Naive thymus-derived CD8-positive, alpha-beta T cell (primary cell): Measurements from ENCODE around the gene NFYB. TPM values are rescaled to one million over a fixed set of nuclear protein-coding genes. Genes with fewer than 3 reads are reported as not detected.
"Not testable (repeated sequence)": the region's sequence is repeated elsewhere in the genome, so short reads cannot be mapped to it uniquely, and the experiment has no call there.

ENCODE experiments used
- ATAC-seq, 2 donors: fragments of 150-1000 bp; cut with Tn5 transposase in 1 of 2; sonication (Bioruptor Pico), chemical (Tn5 transposase) in 1 of 2; 1 replicate in 1 of 2; 2 replicates in 1 of 2; pipeline ENCODE4 v1.10.0; 2021; ENCODE audit warnings: mild to moderate bottlenecking in 2 of 2, moderate library complexity in 2 of 2
- POLR2A ChIA-PET: fragments of 350-600 bp; sonication (Branson Sonifier 250); formaldehyde crosslinking; loops from one replicate; lab custom pipeline; 2021; ENCODE audit warnings: antibody characterized with exemption; lab: Charles Lee
- DNase-seq, 10 donors: peaks; one replicate each; pipeline versions ENCODE4 v3.0.0 to v3.0.0-alpha.2; 2020 to 2022
- H3K27ac Mint-ChIP-seq, 10 donors: one replicate each; pipeline ENCODE4 v1.8.0; 2020 to 2022; ENCODE audit warnings: mild to moderate bottlenecking in 10 of 10, mixed read lengths in 10 of 10, moderate library complexity in 4 of 10, inconsistent platforms in 1 of 10
- H3K27me3 Mint-ChIP-seq, 5 donors: one replicate each; pipeline ENCODE4 v1.8.0; 2021 to 2022; ENCODE audit warnings: mixed read lengths in 5 of 5
- H3K36me3 Mint-ChIP-seq, 3 donors: one replicate each; pipeline ENCODE4 v1.8.0; 2020 to 2022; ENCODE audit warnings: mixed read lengths in 3 of 3, mild to moderate bottlenecking in 2 of 3, inconsistent platforms in 1 of 3
- H3K4me1 Mint-ChIP-seq, 4 donors: one replicate each; pipeline ENCODE4 v1.8.0; 2021 to 2022; ENCODE audit warnings: mixed read lengths in 4 of 4
- H3K4me3 Mint-ChIP-seq, 10 donors: one replicate each; pipeline ENCODE4 v1.8.0; 2020 to 2022; ENCODE audit warnings: mild to moderate bottlenecking in 10 of 10, mixed read lengths in 10 of 10, moderate library complexity in 6 of 10, inconsistent platforms in 1 of 10
- H3K9me3 Mint-ChIP-seq, 9 donors: one replicate each; pipeline ENCODE4 v1.8.0; 2020 to 2022; ENCODE audit warnings: mixed read lengths in 9 of 9, mild to moderate bottlenecking in 3 of 9, inconsistent platforms in 1 of 9, moderate library complexity in 1 of 9
- polyA plus RNA-seq, 3 donors: library from polyadenylated mRNA; unstranded; fragments of 300-500 nt; fragmentation: Illumina TruSeq; gene quantifications; one replicate each; pipeline ENCODE4 v1.2.3, GENCODE V29; 2021
- total RNA-seq, 8 experiments: library from RNA in 2 of 8; stranded (reverse) in 2 of 8; gene quantifications; one replicate each; pipeline ENCODE4 v1.2.3 and lab custom pipeline; 2021 to 2026

The NFYB gene
- total and polyA plus RNA-seq, 5 experiments from 2014 or later = 22.7 to 38.8 (median 26.4) TPM

DNA sequence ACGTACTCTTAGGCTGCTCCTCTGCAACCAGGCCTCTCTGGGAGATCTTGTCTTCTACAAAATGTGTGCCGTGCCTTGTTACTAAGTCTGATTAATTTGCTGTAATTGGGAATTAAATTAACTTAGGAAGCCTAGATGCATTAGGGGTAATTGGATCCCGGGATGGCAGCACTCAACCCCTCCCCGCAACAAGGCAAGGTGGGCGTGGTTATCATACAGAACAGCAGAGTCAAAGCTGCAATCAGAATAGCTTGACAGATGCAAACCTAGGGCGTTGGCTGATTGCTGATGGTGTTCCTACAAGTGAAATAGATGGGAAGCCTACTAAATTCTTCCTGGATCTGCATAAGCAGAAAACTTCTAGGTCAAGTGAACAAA lies 34.5 kb upstream of the NFYB start:
- Mint-ChIP-seq H3K36me3 (no peaks in the 10 kb centered on the region), H3K4me3 (no peak overlapping the region), H3K9me3 (no peaks in the 10 kb centered on the region), H3K27me3 (peaks cover 0 to 9% (median 0%) of the 10 kb centered on the region in 5 donors), H3K27ac (no peak overlapping the region), H3K4me1 (no peaks in the 10 kb centered on the region)
- POLR2A ChIA-PET = no interaction called here
- ATAC-seq (no peak), DNase-seq (no peak)

DNA sequence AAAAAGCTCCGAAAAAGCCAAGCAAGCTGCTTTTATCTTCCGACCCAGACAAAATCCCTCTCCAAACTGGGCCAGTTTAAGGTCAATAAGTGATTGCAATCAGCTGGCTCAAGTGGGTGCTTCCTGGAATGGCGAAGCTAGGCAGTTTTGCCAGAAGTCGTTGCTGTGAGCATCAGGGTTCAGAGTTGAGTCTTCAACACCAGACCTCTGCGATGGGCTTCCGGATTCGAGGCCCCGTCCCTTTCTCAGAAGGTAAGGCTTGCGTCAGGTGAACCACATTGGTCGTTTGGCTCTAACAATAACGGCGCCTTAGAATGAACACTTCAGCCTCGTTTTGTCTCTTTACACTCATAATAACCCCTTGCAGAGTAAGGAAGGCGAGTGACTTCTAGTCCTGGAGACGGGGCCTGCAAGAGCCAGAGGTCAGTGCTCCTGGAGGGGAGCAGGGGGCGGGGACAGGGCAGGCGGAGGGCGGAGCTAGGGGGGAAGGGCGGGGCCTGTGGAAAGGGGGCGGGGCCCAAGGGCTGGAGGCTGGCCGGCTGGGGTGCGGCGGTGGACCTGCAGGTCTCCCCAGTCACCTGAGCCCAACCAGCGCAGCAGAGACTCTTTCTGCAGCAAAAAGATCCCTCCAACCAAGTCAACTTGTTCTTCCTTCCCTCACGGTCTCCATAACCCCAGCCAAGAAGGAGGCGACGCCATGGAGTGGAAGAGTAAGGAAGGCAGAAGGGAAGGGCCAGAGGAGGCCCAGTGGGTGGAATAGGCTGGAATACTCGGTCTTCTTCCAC lies 34.0 kb upstream of the NFYB start:
- ATAC-seq = no peak
- Mint-ChIP-seq H3K27ac (no peak overlapping the region), H3K36me3 (no peaks in the 10 kb centered on the region), H3K27me3 (peaks cover 0 to 9% (median 0%) of the 10 kb centered on the region in 5 donors), H3K4me3 (no peak overlapping the region), H3K9me3 (no peaks in the 10 kb centered on the region), H3K4me1 (no peaks in the 10 kb centered on the region)
- no peak for DNase-seq
- POLR2A ChIA-PET = no interaction called here

DNA sequence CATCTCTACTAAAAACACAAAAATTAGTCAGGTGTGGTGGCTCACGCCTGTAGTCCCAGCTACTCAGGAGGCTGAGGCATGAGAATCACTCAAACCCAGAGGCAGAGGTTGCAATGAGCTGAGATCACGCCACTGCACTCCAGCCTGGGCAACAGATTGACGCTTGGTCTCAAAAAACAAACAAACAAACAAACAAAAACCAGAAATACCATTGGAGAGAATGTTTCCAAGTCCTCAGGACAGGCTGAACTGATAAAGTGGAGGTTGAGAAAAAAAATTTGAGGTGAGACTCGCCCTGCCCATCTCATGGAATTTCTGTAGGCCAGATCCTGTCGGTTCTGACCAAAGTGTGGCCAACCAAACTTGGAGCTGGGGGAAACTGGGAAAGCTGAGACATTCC lies 30.6 kb upstream of the NFYB start:
- no peak overlapping the region for H3K27ac Mint-ChIP-seq
- H3K4me3 Mint-ChIP-seq = no peak overlapping the region
- DNase-seq (no peak), ATAC-seq (no peak)
- peaks cover 0 to 9% (median 0%) of the 10 kb centered on the region in 5 donors for H3K27me3 Mint-ChIP-seq
- no peaks in the 10 kb centered on the region for H3K36me3 Mint-ChIP-seq
- H3K4me1 Mint-ChIP-seq = no peaks in the 10 kb centered on the region
- H3K9me3 Mint-ChIP-seq = no peaks in the 10 kb centered on the region
- POLR2A ChIA-PET = no interaction called here

DNA sequence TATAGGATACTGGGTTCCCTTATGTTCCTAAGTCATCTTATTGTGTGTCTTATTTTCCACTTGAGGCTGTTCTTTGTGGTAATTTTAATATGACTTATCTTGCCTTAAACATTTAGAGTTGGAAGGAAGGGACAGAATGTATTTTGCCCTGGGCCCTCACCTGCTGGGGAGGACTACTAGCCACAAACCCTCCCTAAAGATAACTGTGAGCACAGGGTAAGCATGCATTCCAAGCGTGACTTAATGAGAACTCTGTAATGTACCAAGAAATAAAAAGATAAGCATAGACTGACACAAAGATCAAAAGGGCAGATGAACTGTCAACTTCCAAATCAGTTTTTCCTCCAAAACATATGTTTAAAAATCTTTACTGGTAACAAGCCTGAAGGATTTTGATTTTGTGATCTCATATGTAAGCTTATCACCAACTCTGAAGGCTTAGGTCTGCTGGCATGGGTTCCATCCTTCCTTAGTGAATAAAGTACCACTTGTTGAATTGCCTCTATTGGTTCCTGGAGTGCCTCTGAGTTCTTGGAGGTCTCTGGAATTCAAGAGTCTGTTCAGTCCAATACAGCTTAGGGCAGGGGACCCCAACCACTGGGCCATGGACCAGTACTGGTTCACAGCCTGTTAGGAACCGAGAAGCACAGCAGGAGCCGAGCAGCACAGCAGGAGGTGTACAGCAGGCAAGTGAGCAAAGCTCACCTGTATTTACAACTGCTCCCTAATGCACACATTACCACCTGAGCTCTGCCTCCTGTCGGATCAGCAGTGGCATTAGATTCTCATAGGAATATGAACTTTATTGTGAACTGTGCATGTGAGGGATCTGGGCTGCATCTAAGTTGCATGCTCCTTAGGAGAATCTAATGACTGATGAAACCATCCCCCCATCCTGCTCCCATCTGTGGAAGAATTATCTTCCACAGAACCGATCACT lies 29.8 kb upstream of the NFYB start:
- Mint-ChIP-seq H3K4me3 (no peak overlapping the region), H3K4me1 (no peaks in the 10 kb centered on the region), H3K27ac (no peak overlapping the region), H3K36me3 (no peaks in the 10 kb centered on the region), H3K9me3 (no peaks in the 10 kb centered on the region), H3K27me3 (peaks cover 0 to 9% (median 0%) of the 10 kb centered on the region in 5 donors)
- POLR2A ChIA-PET = no interaction called here
- no peak for ATAC-seq
- no peak for DNase-seq

DNA sequence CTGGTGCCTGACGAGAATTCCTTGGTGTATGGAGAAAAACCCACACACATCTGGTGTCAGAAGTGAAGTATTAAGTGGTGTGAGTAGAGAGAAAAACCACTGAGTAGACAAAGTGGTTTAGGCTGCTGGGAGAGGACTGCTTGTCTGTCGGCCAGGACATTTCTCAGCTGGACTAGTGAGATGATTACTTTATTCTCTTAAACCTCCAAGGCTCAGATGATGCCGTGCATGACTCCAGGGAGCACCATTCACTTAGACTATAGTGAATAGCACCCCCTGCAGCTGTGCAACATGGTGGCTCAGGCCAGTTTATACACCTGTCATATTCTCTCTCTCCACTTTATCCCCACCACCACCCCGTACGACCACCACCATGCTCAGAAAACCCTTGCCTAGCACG lies 28.5 kb upstream of the NFYB start:
- peaks cover 0 to 9% (median 2%) of the 10 kb centered on the region in 5 donors for H3K27me3 Mint-ChIP-seq
- DNase-seq = no peak
- no peaks in the 10 kb centered on the region for H3K9me3 Mint-ChIP-seq
- no peak for ATAC-seq
- POLR2A ChIA-PET = interaction anchor here (0.7 kb wide), 1 partner anchor 190 kb away, joined by 6 read pairs; no protein-coding TSS in a partner anchor
- no peaks in the 10 kb centered on the region for H3K36me3 Mint-ChIP-seq
- no peak overlapping the region for H3K27ac Mint-ChIP-seq
- no peak overlapping the region for H3K4me3 Mint-ChIP-seq
- no peaks in the 10 kb centered on the region for H3K4me1 Mint-ChIP-seq

DNA sequence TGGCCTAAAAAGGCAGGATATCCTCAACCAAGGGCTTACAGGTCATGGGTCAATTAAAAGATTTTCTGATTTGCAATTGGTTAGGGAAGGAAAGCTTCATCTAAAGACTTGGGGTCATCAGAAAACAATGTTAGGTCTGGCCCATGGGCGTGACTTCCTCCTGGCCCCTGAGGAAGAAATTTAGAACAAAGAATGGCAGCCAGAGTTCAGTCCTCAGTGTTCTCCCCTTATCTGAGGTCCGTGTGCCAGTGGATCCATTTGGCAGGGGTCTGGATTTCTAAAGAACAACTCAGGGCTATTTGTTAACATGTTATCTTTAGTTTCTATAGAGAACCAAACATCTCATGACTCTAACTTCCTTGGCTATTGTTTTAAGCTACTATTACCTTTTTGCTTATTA lies 27.8 kb upstream of the NFYB start:
- H3K36me3 Mint-ChIP-seq = no peaks in the 10 kb centered on the region
- no peak for ATAC-seq
- no peaks in the 10 kb centered on the region for H3K4me1 Mint-ChIP-seq
- DNase-seq = no peak
- H3K9me3 Mint-ChIP-seq = no peaks in the 10 kb centered on the region
- H3K27ac Mint-ChIP-seq = no peak overlapping the region
- POLR2A ChIA-PET = no interaction called here
- H3K4me3 Mint-ChIP-seq = no peak overlapping the region
- peaks cover 0 to 9% (median 2%) of the 10 kb centered on the region in 5 donors for H3K27me3 Mint-ChIP-seq

DNA sequence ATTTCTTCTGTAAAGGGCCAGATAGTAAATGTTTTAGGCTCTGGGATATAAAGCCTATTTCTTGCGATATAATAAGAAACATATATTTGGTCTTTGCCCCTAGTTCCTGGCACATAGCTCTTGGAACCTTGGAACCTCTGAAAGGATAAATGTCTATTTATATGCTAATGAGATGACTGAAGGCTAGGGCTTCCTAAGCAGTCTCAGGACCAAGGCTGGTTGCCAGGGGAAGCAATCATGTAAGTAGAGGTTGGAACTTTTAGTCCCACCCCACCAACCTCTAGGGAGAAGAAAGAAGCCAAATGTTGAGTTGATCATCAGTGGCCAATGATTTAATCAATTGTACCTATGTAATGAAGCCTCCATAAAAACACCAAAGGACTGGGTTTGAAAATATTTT lies 26.6 kb upstream of the NFYB start:
- no peak for DNase-seq
- no peaks in the 10 kb centered on the region for H3K4me1 Mint-ChIP-seq
- ATAC-seq = no peak
- no peaks in the 10 kb centered on the region for H3K9me3 Mint-ChIP-seq
- no peak overlapping the region for H3K27ac Mint-ChIP-seq
- POLR2A ChIA-PET = no interaction called here
- no peaks in the 10 kb centered on the region for H3K36me3 Mint-ChIP-seq
- no peak overlapping the region for H3K4me3 Mint-ChIP-seq
- peaks cover 0 to 9% (median 2%) of the 10 kb centered on the region in 5 donors for H3K27me3 Mint-ChIP-seq

DNA sequence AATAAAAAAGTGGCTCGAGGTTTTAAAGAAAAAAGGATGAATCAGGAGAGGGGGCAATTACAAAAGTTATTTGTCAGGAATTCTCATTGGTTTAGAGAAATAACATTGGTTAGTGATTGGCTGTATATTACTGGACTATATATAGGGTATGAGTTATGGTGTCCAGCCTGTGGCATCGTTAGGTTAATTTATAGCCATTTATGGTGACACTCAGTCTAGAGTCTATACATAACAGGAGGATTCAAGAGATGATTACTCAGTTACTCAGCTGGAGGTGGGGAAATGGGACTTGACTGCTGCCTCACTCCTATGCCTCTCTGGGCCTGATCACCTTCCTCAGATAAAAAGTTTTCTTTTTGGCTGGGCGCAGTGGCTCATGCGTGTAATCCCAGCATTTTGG lies 25.6 kb upstream of the NFYB start:
- Mint-ChIP-seq H3K4me3 (no peak overlapping the region), H3K36me3 (no peaks in the 10 kb centered on the region), H3K4me1 (no peaks in the 10 kb centered on the region), H3K27me3 (peaks cover 0 to 6% (median 2%) of the 10 kb centered on the region in 5 donors), H3K9me3 (no peaks in the 10 kb centered on the region), H3K27ac (no peak overlapping the region)
- POLR2A ChIA-PET = no interaction called here
- DNase-seq = no peak
- ATAC-seq = no peak

DNA sequence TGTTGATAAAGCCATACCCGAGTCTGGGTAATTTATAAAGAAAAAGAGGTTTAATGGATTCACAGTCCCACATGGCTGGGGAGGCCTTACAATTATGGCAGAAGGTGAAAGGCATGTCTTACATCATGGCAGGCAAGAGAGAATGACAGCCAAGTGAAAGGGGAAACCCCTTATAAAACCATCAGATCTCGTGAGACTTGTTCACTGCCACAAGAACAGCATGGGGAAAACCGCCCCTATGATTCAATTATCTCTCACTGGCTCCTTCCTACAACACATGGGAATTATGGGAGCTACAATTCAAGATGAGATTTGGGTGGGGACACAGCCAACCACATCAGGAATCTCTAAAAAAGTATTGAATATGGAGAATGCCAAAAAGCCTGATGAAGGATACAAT lies 25.0 kb upstream of the NFYB start:
- H3K4me1 Mint-ChIP-seq, DNase-seq, H3K27ac Mint-ChIP-seq, H3K27me3 Mint-ChIP-seq, POLR2A ChIA-PET, H3K4me3 Mint-ChIP-seq, H3K36me3 Mint-ChIP-seq, H3K9me3 Mint-ChIP-seq, ATAC-seq: not testable (repeated sequence)

DNA sequence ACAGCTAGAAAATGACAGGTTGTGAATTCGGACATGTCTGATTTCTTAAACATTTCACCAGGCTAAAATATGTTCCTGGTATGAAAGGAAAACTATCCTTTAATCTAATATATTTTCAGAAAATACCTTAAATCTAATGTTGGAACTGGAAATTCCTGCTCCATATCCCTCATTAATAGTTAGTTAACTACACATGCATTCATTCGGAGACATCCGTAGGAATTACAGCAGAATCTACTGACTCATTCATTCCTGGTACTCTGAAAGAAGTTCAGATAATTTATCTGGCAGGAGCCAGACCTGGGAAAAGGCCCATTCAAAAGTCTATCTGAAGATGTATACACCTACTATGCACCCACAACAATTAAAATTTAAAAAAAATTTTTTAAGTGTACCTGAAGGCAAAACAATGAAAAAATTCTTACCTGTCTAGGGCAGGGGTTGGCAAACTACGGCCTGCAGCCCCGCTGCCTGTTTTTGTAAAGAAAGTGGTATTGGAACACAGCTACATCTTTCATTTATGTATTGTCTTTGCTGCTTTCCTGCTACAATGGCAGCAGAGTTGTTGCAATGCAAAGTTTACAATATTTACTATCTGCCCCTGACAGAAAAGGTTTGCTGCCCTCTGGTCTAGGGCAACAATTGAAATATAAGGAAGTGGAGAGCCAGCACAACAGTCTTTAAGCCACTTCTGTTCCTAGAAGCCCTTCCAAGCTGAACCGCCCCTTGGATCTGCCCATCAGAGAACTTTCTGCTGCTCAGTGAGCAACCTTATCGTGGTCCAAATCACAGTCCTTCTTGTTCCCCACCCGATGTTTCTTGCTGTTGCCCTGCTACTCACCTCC lies 17.9 kb upstream of the NFYB start:
- no peaks in the 10 kb centered on the region for H3K9me3 Mint-ChIP-seq
- H3K27me3 Mint-ChIP-seq = no peaks in the 10 kb centered on the region
- no peak overlapping the region for H3K4me3 Mint-ChIP-seq
- H3K36me3 Mint-ChIP-seq = no peaks in the 10 kb centered on the region
- H3K27ac Mint-ChIP-seq = no peak overlapping the region
- ATAC-seq = no peak
- peaks cover 5 to 11% (median 9%) of the 10 kb centered on the region in 4 donors for H3K4me1 Mint-ChIP-seq
- POLR2A ChIA-PET = no interaction called here
- no peak for DNase-seq

DNA sequence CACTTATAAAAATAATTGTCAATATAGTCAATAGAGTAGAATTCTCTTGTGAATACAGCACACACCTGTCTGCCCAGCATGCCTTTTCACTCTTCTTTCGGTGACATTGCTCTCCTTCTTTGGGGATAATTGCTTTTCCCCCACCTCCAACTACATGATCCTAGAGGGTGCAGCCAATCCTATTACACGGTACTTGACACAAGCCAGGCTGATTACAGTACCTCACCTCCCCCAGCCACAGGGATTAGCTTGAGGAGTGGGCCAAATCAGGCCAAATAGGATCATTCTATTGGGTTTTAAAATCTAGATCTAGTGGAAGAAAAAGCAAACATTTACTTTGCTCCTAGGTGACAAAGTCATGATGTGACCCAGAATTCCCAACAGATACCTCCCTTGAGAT lies 16.8 kb upstream of the NFYB start:
- ATAC-seq (no peak), DNase-seq (no peak)
- Mint-ChIP-seq H3K36me3 (no peaks in the 10 kb centered on the region), H3K4me1 (peaks cover 5 to 11% (median 9%) of the 10 kb centered on the region in 4 donors), H3K27me3 (peaks cover 0 to 2% (median 0%) of the 10 kb centered on the region in 5 donors), H3K9me3 (no peaks in the 10 kb centered on the region), H3K4me3 (no peak overlapping the region), H3K27ac (peak overlapping the region in 3 of 10 donors; percentile 8 to 57 (median 39))
- POLR2A ChIA-PET = no interaction called here

DNA sequence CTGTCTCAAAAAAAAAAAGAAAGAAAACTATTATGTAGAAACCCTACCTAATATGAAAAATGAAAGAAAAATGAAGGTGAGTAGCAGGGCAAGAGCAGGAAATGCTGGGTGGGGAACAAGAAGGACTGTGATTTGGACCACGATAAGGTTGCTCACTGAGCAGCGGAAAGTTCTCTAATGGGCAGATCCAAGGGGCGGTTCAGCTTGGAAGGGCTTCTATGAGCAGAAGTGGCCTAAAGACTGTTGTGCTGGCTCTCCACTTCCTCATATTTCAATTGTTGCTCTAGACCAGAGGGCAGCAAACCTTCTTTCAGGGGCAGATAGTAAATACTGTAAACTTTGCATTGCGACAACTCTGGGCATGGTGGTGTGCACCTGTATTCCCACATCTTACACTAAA lies 16.3 kb upstream of the NFYB start:
- H3K4me1 Mint-ChIP-seq = peaks cover 5 to 11% (median 9%) of the 10 kb centered on the region in 4 donors
- H3K4me3 Mint-ChIP-seq = peak overlapping the region in 4 of 10 donors; percentile 21 to 49 (median 32)
- POLR2A ChIA-PET = no interaction called here
- ATAC-seq (no peak), DNase-seq (no peak)
- peak overlapping the region in 4 of 10 donors; percentile 3 to 57 (median 38) for H3K27ac Mint-ChIP-seq
- no peaks in the 10 kb centered on the region for H3K9me3 Mint-ChIP-seq
- H3K27me3 Mint-ChIP-seq = peaks cover 0 to 2% (median 0%) of the 10 kb centered on the region in 5 donors
- no peaks in the 10 kb centered on the region for H3K36me3 Mint-ChIP-seq
